GM23338 (cell line): ENCODE measurements around the gene LAMB1. TPM values are rescaled to one million over a fixed set of nuclear protein-coding genes. Genes with fewer than 3 reads are reported as not detected.

ENCODE experiments used
- ATAC-seq: fragments of 200-7000 bp; cut with Tn5 transposase; 3 replicates; pipeline ENCODE4 v1.9.1; 2020
- DNase-seq: peaks from one replicate; pipeline ENCODE4 v3.0.0-alpha.2; 2015; ENCODE audit warnings: low spot score
- H2AFZ ChIP-seq: fragments of 200-600 bp; sonication (generic); 2 replicates; pipeline ENCODE4 v1.8.0; 2016; ENCODE audit warnings: antibody characterized with exemption, mild to moderate bottlenecking, moderate library complexity
- H3F3A ChIP-seq: fragments of 200-600 bp; sonication (generic); replicated peaks from 2 replicates; pipeline ENCODE4 v1.8.0; 2017; ENCODE audit warnings: antibody characterized with exemption, mixed run types, low read depth
- H3K27ac ChIP-seq: fragments of 200-600 bp; sonication (generic); 2 replicates; pipeline ENCODE4 v1.6.1; 2016; ENCODE audit warnings: low read depth
- H3K27me3 ChIP-seq: fragments of 200-600 bp; sonication (generic); 2 replicates; pipeline ENCODE4 v1.8.0; 2016; ENCODE audit warnings: mild to moderate bottlenecking, mixed run types, moderate library complexity; ENCODE audit not compliant: insufficient read depth
- H3K36me3 ChIP-seq: fragments of 200-600 bp; sonication (generic); 2 replicates; pipeline ENCODE4 v1.8.0; 2016; ENCODE audit warnings: mild to moderate bottlenecking; ENCODE audit not compliant: insufficient read depth
- H3K4me1 ChIP-seq: fragments of 200-600 bp; sonication (generic); 2 replicates; pipeline ENCODE4 v1.8.0; 2016; ENCODE audit warnings: mild to moderate bottlenecking, moderate library complexity; ENCODE audit not compliant: insufficient read depth
- H3K4me2 ChIP-seq: fragments of 200-600 bp; sonication (generic); 2 replicates; pipeline ENCODE4 v1.7.1; 2017; ENCODE audit warnings: mixed run types
- H3K4me3 ChIP-seq: fragments of 200-600 bp; sonication (generic); 2 replicates; pipeline ENCODE4 v1.6.1; 2016; ENCODE audit warnings: mixed run types
- H3K79me2 ChIP-seq: fragments of 200-600 bp; sonication (generic); replicated peaks from 2 replicates; pipeline ENCODE4 v1.8.0; 2017; ENCODE audit warnings: mild to moderate bottlenecking; ENCODE audit not compliant: insufficient read depth
- H3K9me2 ChIP-seq: fragments of 200-600 bp; sonication (generic); 2 replicates; pipeline ENCODE4 v1.8.0; 2017; ENCODE audit not compliant: insufficient read depth
- H4K20me1 ChIP-seq: fragments of 200-600 bp; sonication (generic); replicated peaks from 2 replicates; pipeline ENCODE4 v1.8.0; 2017; ENCODE audit warnings: mild to moderate bottlenecking; ENCODE audit not compliant: insufficient read depth
- H3K27ac Mint-ChIP-seq: 2 replicates; pipeline ENCODE4 v1.8.0; 2020; ENCODE audit warnings: inconsistent platforms, mild to moderate bottlenecking, moderate library complexity, mixed read lengths
- H3K27me3 Mint-ChIP-seq: 3 replicates; pipeline ENCODE4 v1.8.0; 2022; ENCODE audit warnings: low read depth, mild to moderate bottlenecking, moderate library complexity, mixed read lengths, inconsistent platforms; ENCODE audit not compliant: insufficient read depth, poor library complexity
- H3K36me3 Mint-ChIP-seq: 3 replicates; pipeline ENCODE4 v1.8.0; 2021; ENCODE audit warnings: low read depth, mild to moderate bottlenecking, inconsistent platforms, moderate library complexity, mixed read lengths
- H3K4me1 Mint-ChIP-seq: 3 replicates; pipeline ENCODE4 v1.8.0; 2020; ENCODE audit warnings: mild to moderate bottlenecking, inconsistent platforms, mixed read lengths
- H3K4me3 Mint-ChIP-seq: 3 replicates; pipeline ENCODE4 v1.8.0; 2021; ENCODE audit warnings: moderate library complexity, mild to moderate bottlenecking, inconsistent platforms, mixed read lengths
- H3K9me3 Mint-ChIP-seq: 3 replicates; pipeline ENCODE4 v1.8.0; 2020; ENCODE audit warnings: moderate library complexity, mild to moderate bottlenecking, inconsistent platforms, mixed read lengths
- CREB1 ChIP-seq: fragments of 250-450 bp; sonication (Bioruptor Pico); IDR thresholded peaks from 2 replicates; pipeline ENCODE4 v1.5.0; 2020; ENCODE audit warnings: low read depth, mild to moderate bottlenecking, moderate library complexity
- EZH2 ChIP-seq: fragments of 200-600 bp; sonication (generic); IDR thresholded peaks from one replicate; pipeline ENCODE4 v1.8.0; 2017; ENCODE audit warnings: antibody characterized with exemption, mild to moderate bottlenecking, low read depth; ENCODE audit not compliant: unreplicated experiment
- EZH2phosphoT487 ChIP-seq: fragments of 200-600 bp; sonication (generic); IDR thresholded peaks from one replicate; pipeline ENCODE4 v1.8.1; 2018; ENCODE audit warnings: antibody characterized with exemption; ENCODE audit not compliant: unreplicated experiment
- JUNB ChIP-seq: IDR thresholded peaks from one replicate; pipeline ENCODE4 v1.6.1; 2016; ENCODE audit warnings: antibody characterized with exemption; ENCODE audit not compliant: unreplicated experiment
- NANOG ChIP-seq: IDR thresholded peaks from 2 replicates; pipeline ENCODE4 v1.6.1; 2016; ENCODE audit warnings: antibody characterized with exemption, borderline replicate concordance
- POLR2AphosphoS5 ChIP-seq: IDR thresholded peaks from 2 replicates; pipeline ENCODE4 v1.6.1; 2016; ENCODE audit warnings: antibody characterized with exemption, low read depth
- STAT1 ChIP-seq: IDR thresholded peaks from one replicate; pipeline ENCODE4 v1.6.1; 2016; ENCODE audit warnings: antibody characterized with exemption; ENCODE audit not compliant: unreplicated experiment
- ZNF114 ChIP-seq: fragments of 250-450 bp; sonication (Bioruptor Pico); IDR thresholded peaks from 2 replicates; pipeline ENCODE4 v1.5.0; 2020; ENCODE audit warnings: mild to moderate bottlenecking, moderate library complexity
- ZNF331 ChIP-seq: fragments of 250-450 bp; sonication (Bioruptor Pico); IDR thresholded peaks from 2 replicates; pipeline ENCODE4 v1.5.0; 2020; ENCODE audit warnings: low read depth, mild to moderate bottlenecking, moderate library complexity
- polyA plus RNA-seq: library from polyadenylated mRNA; unstranded; fragments of >200 nt; fragmentation: Nextera tagmentation; extraction: Ambion mirVana; gene quantifications from 2 replicates; pipeline ENCODE4 v1.2.1, GENCODE V29; 2016
- total RNA-seq: library from RNA; depleted of rRNA; stranded (reverse); fragments of >200 nt; shearing (Covaris generic); gene quantifications from 2 replicates; pipeline ENCODE4 v1.2.3, GENCODE V29; 2014
- TF ChIP-seq, protein P1 (sequence below): fragments of 250-450 bp; sonication (Bioruptor Pico); IDR thresholded peaks from 2 replicates; pipeline ENCODE4 v1.5.0; 2020; ENCODE audit warnings: mild to moderate bottlenecking, moderate library complexity
- TF ChIP-seq, protein P2 (sequence below), 2 experiments: fragments of 200-600 bp in 1 of 2; sonication (generic) in 1 of 2; conservative IDR thresholded peaks; 2 replicates each; pipeline versions ENCODE4 v1.5.1 to v1.6.1; 2016 to 2017; ENCODE audit warnings: antibody characterized with exemption in 2 of 2, low read depth in 2 of 2, mild to moderate bottlenecking in 2 of 2, moderate library complexity in 1 of 2
- TF ChIP-seq, protein P3 (sequence below): IDR thresholded peaks from 2 replicates; pipeline ENCODE4 v1.6.1; 2016; ENCODE audit warnings: antibody characterized with exemption
- TF ChIP-seq, protein P4 (sequence below): IDR thresholded peaks from one replicate; pipeline ENCODE4 v1.6.1; 2018; ENCODE audit warnings: antibody characterized with exemption; ENCODE audit not compliant: unreplicated experiment

The LAMB1 gene
- total and polyA plus RNA-seq, 2 experiments from 2014 or later: 53.5 to 57.8 TPM

DNA sequence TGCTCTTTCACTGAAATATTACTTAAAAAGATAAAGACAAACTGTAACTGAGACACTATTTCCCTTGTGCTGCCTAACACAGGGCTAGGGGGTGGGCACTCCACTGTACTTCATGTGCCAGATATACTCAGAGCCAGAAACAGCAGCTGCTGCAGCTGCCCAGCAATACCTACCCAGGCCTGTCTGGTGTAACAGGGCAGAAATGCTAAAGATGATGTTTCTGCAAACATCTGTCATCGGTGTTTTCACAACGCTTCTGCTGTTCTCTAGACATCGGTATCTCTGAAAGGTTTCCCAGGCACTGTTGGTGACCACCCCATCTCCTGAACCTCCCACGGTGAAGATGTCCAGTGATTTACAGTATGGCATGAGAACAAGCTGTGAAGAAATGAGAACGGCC, 42.7 kb downstream of the LAMB1 start:
- peaks cover 33% of the 10 kb centered on the region for H3K36me3 Mint-ChIP-seq
- DNase-seq: no peak
- H2AFZ ChIP-seq: no peak overlapping the region
- no peak overlapping the region for H3K4me3 ChIP-seq
- no peak overlapping the region for H3K4me3 Mint-ChIP-seq
- H3K27ac Mint-ChIP-seq: no peak overlapping the region
- ATAC-seq: no peak
- peaks cover 10% of the 10 kb centered on the region; the same call in 1 of the 2 replicates for H3K36me3 ChIP-seq
- H3K9me3 Mint-ChIP-seq: no peaks in the 10 kb centered on the region
- no peak for TF ChIP-seq ZNF114 (CRISPR knock-in tag)
- no peak for TF ChIP-seq STAT1
- no peak for TF ChIP-seq NANOG
- TF ChIP-seq EZH2phosphoT487: no peak
- TF ChIP-seq, protein P1, sequence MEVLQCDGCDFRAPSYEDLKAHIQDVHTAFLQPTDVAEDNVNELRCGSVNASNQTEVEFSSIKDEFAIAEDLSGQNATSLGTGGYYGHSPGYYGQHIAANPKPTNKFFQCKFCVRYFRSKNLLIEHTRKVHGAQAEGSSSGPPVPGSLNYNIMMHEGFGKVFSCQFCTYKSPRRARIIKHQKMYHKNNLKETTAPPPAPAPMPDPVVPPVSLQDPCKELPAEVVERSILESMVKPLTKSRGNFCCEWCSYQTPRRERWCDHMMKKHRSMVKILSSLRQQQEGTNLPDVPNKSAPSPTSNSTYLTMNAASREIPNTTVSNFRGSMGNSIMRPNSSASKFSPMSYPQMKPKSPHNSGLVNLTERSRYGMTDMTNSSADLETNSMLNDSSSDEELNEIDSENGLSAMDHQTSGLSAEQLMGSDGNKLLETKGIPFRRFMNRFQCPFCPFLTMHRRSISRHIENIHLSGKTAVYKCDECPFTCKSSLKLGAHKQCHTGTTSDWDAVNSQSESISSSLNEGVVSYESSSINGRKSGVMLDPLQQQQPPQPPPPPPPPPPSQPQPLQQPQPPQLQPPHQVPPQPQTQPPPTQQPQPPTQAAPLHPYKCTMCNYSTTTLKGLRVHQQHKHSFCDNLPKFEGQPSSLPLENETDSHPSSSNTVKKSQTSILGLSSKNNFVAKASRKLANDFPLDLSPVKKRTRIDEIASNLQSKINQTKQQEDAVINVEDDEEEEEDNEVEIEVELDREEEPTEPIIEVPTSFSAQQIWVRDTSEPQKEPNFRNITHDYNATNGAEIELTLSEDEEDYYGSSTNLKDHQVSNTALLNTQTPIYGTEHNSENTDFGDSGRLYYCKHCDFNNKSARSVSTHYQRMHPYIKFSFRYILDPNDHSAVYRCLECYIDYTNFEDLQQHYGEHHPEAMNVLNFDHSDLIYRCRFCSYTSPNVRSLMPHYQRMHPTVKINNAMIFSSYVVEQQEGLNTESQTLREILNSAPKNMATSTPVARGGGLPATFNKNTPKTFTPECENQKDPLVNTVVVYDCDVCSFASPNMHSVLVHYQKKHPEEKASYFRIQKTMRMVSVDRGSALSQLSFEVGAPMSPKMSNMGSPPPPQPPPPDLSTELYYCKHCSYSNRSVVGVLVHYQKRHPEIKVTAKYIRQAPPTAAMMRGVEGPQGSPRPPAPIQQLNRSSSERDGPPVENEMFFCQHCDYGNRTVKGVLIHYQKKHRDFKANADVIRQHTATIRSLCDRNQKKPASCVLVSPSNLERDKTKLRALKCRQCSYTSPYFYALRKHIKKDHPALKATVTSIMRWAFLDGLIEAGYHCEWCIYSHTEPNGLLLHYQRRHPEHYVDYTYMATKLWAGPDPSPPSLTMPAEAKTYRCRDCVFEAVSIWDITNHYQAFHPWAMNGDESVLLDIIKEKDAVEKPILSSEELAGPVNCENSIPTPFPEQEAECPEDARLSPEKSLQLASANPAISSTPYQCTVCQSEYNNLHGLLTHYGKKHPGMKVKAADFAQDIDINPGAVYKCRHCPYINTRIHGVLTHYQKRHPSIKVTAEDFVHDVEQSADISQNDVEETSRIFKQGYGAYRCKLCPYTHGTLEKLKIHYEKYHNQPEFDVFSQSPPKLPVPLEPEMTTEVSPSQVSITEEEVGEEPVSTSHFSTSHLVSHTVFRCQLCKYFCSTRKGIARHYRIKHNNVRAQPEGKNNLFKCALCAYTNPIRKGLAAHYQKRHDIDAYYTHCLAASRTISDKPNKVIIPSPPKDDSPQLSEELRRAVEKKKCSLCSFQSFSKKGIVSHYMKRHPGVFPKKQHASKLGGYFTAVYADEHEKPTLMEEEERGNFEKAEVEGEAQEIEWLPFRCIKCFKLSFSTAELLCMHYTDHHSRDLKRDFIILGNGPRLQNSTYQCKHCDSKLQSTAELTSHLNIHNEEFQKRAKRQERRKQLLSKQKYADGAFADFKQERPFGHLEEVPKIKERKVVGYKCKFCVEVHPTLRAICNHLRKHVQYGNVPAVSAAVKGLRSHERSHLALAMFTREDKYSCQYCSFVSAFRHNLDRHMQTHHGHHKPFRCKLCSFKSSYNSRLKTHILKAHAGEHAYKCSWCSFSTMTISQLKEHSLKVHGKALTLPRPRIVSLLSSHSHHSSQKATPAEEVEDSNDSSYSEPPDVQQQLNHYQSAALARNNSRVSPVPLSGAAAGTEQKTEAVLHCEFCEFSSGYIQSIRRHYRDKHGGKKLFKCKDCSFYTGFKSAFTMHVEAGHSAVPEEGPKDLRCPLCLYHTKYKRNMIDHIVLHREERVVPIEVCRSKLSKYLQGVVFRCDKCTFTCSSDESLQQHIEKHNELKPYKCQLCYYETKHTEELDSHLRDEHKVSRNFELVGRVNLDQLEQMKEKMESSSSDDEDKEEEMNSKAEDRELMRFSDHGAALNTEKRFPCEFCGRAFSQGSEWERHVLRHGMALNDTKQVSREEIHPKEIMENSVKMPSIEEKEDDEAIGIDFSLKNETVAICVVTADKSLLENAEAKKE (CRISPR knock-in tag): no peak
- no peak for TF ChIP-seq CREB1 (CRISPR knock-in tag)
- TF ChIP-seq POLR2AphosphoS5: no peak
- no peak for TF ChIP-seq ZNF331 (CRISPR knock-in tag)
- TF ChIP-seq, protein P2, sequence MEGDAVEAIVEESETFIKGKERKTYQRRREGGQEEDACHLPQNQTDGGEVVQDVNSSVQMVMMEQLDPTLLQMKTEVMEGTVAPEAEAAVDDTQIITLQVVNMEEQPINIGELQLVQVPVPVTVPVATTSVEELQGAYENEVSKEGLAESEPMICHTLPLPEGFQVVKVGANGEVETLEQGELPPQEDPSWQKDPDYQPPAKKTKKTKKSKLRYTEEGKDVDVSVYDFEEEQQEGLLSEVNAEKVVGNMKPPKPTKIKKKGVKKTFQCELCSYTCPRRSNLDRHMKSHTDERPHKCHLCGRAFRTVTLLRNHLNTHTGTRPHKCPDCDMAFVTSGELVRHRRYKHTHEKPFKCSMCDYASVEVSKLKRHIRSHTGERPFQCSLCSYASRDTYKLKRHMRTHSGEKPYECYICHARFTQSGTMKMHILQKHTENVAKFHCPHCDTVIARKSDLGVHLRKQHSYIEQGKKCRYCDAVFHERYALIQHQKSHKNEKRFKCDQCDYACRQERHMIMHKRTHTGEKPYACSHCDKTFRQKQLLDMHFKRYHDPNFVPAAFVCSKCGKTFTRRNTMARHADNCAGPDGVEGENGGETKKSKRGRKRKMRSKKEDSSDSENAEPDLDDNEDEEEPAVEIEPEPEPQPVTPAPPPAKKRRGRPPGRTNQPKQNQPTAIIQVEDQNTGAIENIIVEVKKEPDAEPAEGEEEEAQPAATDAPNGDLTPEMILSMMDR (conservative IDR thresholded peaks at IDR 0.05; ENCODE audit: low read depth in 2 of 2): no peak
- TF ChIP-seq, protein P3, sequence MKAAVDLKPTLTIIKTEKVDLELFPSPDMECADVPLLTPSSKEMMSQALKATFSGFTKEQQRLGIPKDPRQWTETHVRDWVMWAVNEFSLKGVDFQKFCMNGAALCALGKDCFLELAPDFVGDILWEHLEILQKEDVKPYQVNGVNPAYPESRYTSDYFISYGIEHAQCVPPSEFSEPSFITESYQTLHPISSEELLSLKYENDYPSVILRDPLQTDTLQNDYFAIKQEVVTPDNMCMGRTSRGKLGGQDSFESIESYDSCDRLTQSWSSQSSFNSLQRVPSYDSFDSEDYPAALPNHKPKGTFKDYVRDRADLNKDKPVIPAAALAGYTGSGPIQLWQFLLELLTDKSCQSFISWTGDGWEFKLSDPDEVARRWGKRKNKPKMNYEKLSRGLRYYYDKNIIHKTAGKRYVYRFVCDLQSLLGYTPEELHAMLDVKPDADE: no peak
- no peak for TF ChIP-seq EZH2
- TF ChIP-seq, protein P4, sequence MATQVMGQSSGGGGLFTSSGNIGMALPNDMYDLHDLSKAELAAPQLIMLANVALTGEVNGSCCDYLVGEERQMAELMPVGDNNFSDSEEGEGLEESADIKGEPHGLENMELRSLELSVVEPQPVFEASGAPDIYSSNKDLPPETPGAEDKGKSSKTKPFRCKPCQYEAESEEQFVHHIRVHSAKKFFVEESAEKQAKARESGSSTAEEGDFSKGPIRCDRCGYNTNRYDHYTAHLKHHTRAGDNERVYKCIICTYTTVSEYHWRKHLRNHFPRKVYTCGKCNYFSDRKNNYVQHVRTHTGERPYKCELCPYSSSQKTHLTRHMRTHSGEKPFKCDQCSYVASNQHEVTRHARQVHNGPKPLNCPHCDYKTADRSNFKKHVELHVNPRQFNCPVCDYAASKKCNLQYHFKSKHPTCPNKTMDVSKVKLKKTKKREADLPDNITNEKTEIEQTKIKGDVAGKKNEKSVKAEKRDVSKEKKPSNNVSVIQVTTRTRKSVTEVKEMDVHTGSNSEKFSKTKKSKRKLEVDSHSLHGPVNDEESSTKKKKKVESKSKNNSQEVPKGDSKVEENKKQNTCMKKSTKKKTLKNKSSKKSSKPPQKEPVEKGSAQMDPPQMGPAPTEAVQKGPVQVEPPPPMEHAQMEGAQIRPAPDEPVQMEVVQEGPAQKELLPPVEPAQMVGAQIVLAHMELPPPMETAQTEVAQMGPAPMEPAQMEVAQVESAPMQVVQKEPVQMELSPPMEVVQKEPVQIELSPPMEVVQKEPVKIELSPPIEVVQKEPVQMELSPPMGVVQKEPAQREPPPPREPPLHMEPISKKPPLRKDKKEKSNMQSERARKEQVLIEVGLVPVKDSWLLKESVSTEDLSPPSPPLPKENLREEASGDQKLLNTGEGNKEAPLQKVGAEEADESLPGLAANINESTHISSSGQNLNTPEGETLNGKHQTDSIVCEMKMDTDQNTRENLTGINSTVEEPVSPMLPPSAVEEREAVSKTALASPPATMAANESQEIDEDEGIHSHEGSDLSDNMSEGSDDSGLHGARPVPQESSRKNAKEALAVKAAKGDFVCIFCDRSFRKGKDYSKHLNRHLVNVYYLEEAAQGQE: no peak
- no peak for TF ChIP-seq JUNB
- H3K4me2 ChIP-seq: 0 out of 2 replicates have a peak overlapping the region, but pooled peaks have one; percentile 48
- no peaks in the 10 kb centered on the region for H3K79me2 ChIP-seq
- H3K4me1 Mint-ChIP-seq: peaks cover 30% of the 10 kb centered on the region
- H3K4me1 ChIP-seq: peaks cover 13% of the 10 kb centered on the region
- no peaks in the 10 kb centered on the region for H3K27me3 ChIP-seq
- H3F3A ChIP-seq: no peaks in the 10 kb centered on the region
- no peaks in the 10 kb centered on the region for H3K9me2 ChIP-seq
- H3K27ac ChIP-seq: no peak overlapping the region
- no peaks in the 10 kb centered on the region; the same call in 1 of the 2 replicates for H4K20me1 ChIP-seq
- H3K27me3 Mint-ChIP-seq: no peaks in the 10 kb centered on the region
